Measurements from ENCODE around the gene SCD5. TPM values are rescaled to one million over a fixed set of nuclear protein-coding genes. Genes with fewer than 3 reads are reported as not detected.

The SCD5 gene
- total and polyA plus RNA-seq, 2 donors (not counting 1 experiment from before 2014, with no cell fraction given) = 0.03 TPM; not detected in 1

GRCh38 chr4:82780752-82781231 is 17.8 kb downstream of the SCD5 start:
- 2% methylated on average over 5 of the region's 10 CpGs for WGBS (ENCODE audit: insufficient coverage)
- H3K36me3 ChIP-seq (replicated peaks in 1 of 2; ENCODE audit: control extremely low read depth in 1 of 2, control insufficient read depth in 1 of 2, extremely low read depth in 1 of 2, insufficient read depth in 2 of 2, low read length in 1 of 2) = no peaks in the 10 kb centered on the region
- H3K79me2 ChIP-seq (ENCODE audit: control insufficient read depth, insufficient read depth, low read length) = no peaks in the 10 kb centered on the region
- no peaks in the 10 kb centered on the region for H3K27me3 ChIP-seq (replicated peaks in 1 of 4; ENCODE audit: control extremely low read depth in 1 of 4, control insufficient read depth in 3 of 4, insufficient read depth in 4 of 4, low read length in 3 of 4)
- Mint-ChIP-seq H3K27me3 (no peaks in the 10 kb centered on the region), H3K9me3 (ENCODE audit: insufficient read depth) (peaks cover 2% of the 10 kb centered on the region), H3K27ac (no peak overlapping the region), H3K4me1 (no peaks in the 10 kb centered on the region), H3K4me3 (no peak overlapping the region)
- no peaks in the 10 kb centered on the region for H4K20me1 ChIP-seq (ENCODE audit: control insufficient read depth, insufficient read depth, low read length, poor library complexity, severe bottlenecking)
- no peaks in the 10 kb centered on the region for H3K4me1 ChIP-seq (ENCODE audit: control insufficient read depth in 2 of 2, insufficient read depth in 2 of 2, low read length in 2 of 2)
- ChIA-PET POLR2A (no interaction called here), CTCF (no interaction called here)
- no peak overlapping the region for H3K4me3 ChIP-seq (ENCODE audit: control extremely low read depth in 1 of 5, extremely low read depth in 1 of 5, insufficient read depth in 1 of 5, low read depth in 2 of 5, low read length in 4 of 5)
- no peak overlapping the region for H2AFZ ChIP-seq (ENCODE audit: insufficient read depth, low read depth, low read length, poor library complexity, severe bottlenecking)
- H3K27ac ChIP-seq (ENCODE audit: low read length in 2 of 2) = no peak overlapping the region
- H3K9ac ChIP-seq (ENCODE audit: low read length) = no peak overlapping the region
- DNase-seq (no peak), ATAC-seq (ENCODE audit: low read depth) (no peak)
- no peak overlapping the region for H3K4me2 ChIP-seq (replicated peaks; ENCODE audit: low read depth, low read length, poor library complexity, severe bottlenecking)
- intact Hi-C loops (cut with micrococcal nuclease) = no loop called here
- H3K9me3 ChIP-seq (ENCODE audit: control extremely low read depth in 1 of 3, control insufficient read depth in 2 of 3, insufficient read depth in 1 of 3, low read length in 2 of 3) = no peaks in the 10 kb centered on the region
- TF ChIP-seq EZH2 (IDR thresholded peaks at IDR 0.05; ENCODE audit: borderline replicate concordance, insufficient read depth, low read depth, low read length, poor library complexity, severe bottlenecking) (no peak), CTCF (IDR thresholded peaks at IDR 0.05) (no peak)

GRCh38 chr4:82780170-82780751 is 18.3 kb downstream of the SCD5 start:
- H3K4me1 Mint-ChIP-seq = no peaks in the 10 kb centered on the region
- no peaks in the 10 kb centered on the region for H3K27me3 ChIP-seq (replicated peaks in 1 of 4; ENCODE audit: control extremely low read depth in 1 of 4, control insufficient read depth in 3 of 4, insufficient read depth in 4 of 4, low read length in 3 of 4)
- no peak overlapping the region for H3K9ac ChIP-seq (ENCODE audit: low read length)
- WGBS (ENCODE audit: insufficient coverage) = no CpG with 5 or more reads among the region's 1 CpG
- ATAC-seq (ENCODE audit: low read depth) (no peak), DNase-seq (no peak)
- H3K4me2 ChIP-seq (replicated peaks; ENCODE audit: low read depth, low read length, poor library complexity, severe bottlenecking) = no peak overlapping the region
- H3K4me3 Mint-ChIP-seq = no peak overlapping the region
- H3K4me1 ChIP-seq (ENCODE audit: control insufficient read depth in 2 of 2, insufficient read depth in 2 of 2, low read length in 2 of 2) = no peaks in the 10 kb centered on the region
- no peaks in the 10 kb centered on the region for H3K9me3 ChIP-seq (ENCODE audit: control extremely low read depth in 1 of 3, control insufficient read depth in 2 of 3, insufficient read depth in 1 of 3, low read length in 2 of 3)
- no peak overlapping the region for H3K27ac ChIP-seq (ENCODE audit: low read length in 2 of 2)
- no peaks in the 10 kb centered on the region for H3K79me2 ChIP-seq (ENCODE audit: control insufficient read depth, insufficient read depth, low read length)
- no peaks in the 10 kb centered on the region for H3K27me3 Mint-ChIP-seq
- H3K4me3 ChIP-seq (ENCODE audit: control extremely low read depth in 1 of 5, extremely low read depth in 1 of 5, insufficient read depth in 1 of 5, low read depth in 2 of 5, low read length in 4 of 5) = no peak overlapping the region
- TF ChIP-seq CTCF (IDR thresholded peaks at IDR 0.05) (no peak), EZH2 (IDR thresholded peaks at IDR 0.05; ENCODE audit: borderline replicate concordance, insufficient read depth, low read depth, low read length, poor library complexity, severe bottlenecking) (no peak)
- H3K9me3 Mint-ChIP-seq (ENCODE audit: insufficient read depth) = peaks cover 2% of the 10 kb centered on the region
- H3K27ac Mint-ChIP-seq = no peak overlapping the region
- intact Hi-C loops (cut with micrococcal nuclease) = no loop called here
- ChIA-PET CTCF (no interaction called here), POLR2A (no interaction called here)
- no peaks in the 10 kb centered on the region for H4K20me1 ChIP-seq (ENCODE audit: control insufficient read depth, insufficient read depth, low read length, poor library complexity, severe bottlenecking)
- H2AFZ ChIP-seq (ENCODE audit: insufficient read depth, low read depth, low read length, poor library complexity, severe bottlenecking) = no peak overlapping the region
- no peaks in the 10 kb centered on the region for H3K36me3 ChIP-seq (replicated peaks in 1 of 2; ENCODE audit: control extremely low read depth in 1 of 2, control insufficient read depth in 1 of 2, extremely low read depth in 1 of 2, insufficient read depth in 2 of 2, low read length in 1 of 2)

All from B cell (primary cell).